H1 (cell line): ENCODE results near the gene PCBD1. TPM values are rescaled to one million over a fixed set of nuclear protein-coding genes. Genes with fewer than 3 reads are reported as not detected.

ENCODE experiments used
- CTCF ChIA-PET: fragments of 300-600 bp; sonication (Branson Sonifier 250); formaldehyde crosslinking; loops from one replicate; lab custom pipeline; 2021; ENCODE audit not compliant: partially characterized antibody; lab: Charles Lee
- POLR2A ChIA-PET: fragments of 300-600 bp; sonication (Branson Sonifier 250); formaldehyde crosslinking; loops from one replicate; lab custom pipeline; 2021; ENCODE audit warnings: inconsistent platforms; ENCODE audit not compliant: partially characterized antibody; lab: Charles Lee
- DNase-seq, 2 experiments: peaks; one replicate each; pipeline versions ENCODE4 v3.0.0 to v3.0.0-alpha.2; 2010 to 2022; ENCODE audit warnings: low spot score in 2 of 2, low read depth in 1 of 2, mixed read lengths in 1 of 2
- FAIRE-seq: peaks from 2 replicates; lab custom pipeline; 2011; peaks lifted over from hg19 to GRCh38; lab: Jason Lieb, UNC
- H2AFZ ChIP-seq: 2 replicates; pipeline ENCODE4 v1.8.1; 2012; ENCODE audit warnings: low read length, inconsistent platforms
- H2AK5ac ChIP-seq: 2 replicates; pipeline ENCODE4 v1.6.1; 2013; ENCODE audit warnings: low read depth, low read length
- H2BK120ac ChIP-seq: replicated peaks from 2 replicates; pipeline ENCODE3; 2013; ENCODE audit warnings: low read depth, low read length, inconsistent platforms
- H2BK12ac ChIP-seq: 2 replicates; pipeline ENCODE4 v1.6.1; 2013; ENCODE audit warnings: low read depth, low read length
- H2BK15ac ChIP-seq: 2 replicates; pipeline ENCODE4 v1.6.1; 2013; ENCODE audit warnings: low read length
- H2BK20ac ChIP-seq: 2 replicates; pipeline ENCODE4 v1.6.1; 2013; ENCODE audit warnings: low read length
- H2BK5ac ChIP-seq: 2 replicates; pipeline ENCODE4 v1.6.1; 2013; ENCODE audit warnings: low read depth, low read length
- H3K14ac ChIP-seq: 2 replicates; pipeline ENCODE4 v1.6.1; 2013; ENCODE audit warnings: inconsistent platforms; ENCODE audit not compliant: insufficient read length
- H3K18ac ChIP-seq: 2 replicates; pipeline ENCODE4 v1.6.1; 2013; ENCODE audit warnings: low read length; ENCODE audit errors: extremely low read depth
- H3K23ac ChIP-seq: 2 replicates; pipeline ENCODE4 v1.6.1; 2013; ENCODE audit warnings: inconsistent platforms; ENCODE audit not compliant: insufficient read length
- H3K23me2 ChIP-seq: 2 replicates; pipeline ENCODE4 v1.6.1; 2013; ENCODE audit warnings: low read depth, low read length
- H3K27ac ChIP-seq: 2 replicates; pipeline ENCODE4 v1.6.1; 2011; ENCODE audit warnings: low read depth, low read length, inconsistent platforms
- H3K27me3 ChIP-seq, 4 experiments: replicated peaks in 1 of 4; 1 replicate in 1 of 4; 2 replicates in 3 of 4; pipeline versions ENCODE4 v1.6.1 to v1.8.1; 2011 to 2013; ENCODE audit warnings: low read length in 3 of 4, mild to moderate bottlenecking in 3 of 4, inconsistent platforms in 2 of 4, mixed read lengths in 2 of 4, moderate library complexity in 1 of 4; ENCODE audit not compliant: control insufficient read depth in 3 of 4, insufficient read depth in 3 of 4; ENCODE audit errors: extremely low read depth in 1 of 4
- H3K36me3 ChIP-seq, 4 experiments: 2 replicates each; pipeline versions ENCODE4 v1.6.1 to v1.8.1; 2011 to 2013; ENCODE audit warnings: mild to moderate bottlenecking in 4 of 4, low read length in 3 of 4, moderate library complexity in 2 of 4, control low read depth in 1 of 4, inconsistent platforms in 1 of 4; ENCODE audit not compliant: insufficient read depth in 4 of 4, control insufficient read depth in 2 of 4
- H3K4ac ChIP-seq: replicated peaks from 2 replicates; pipeline ENCODE3; 2013; ENCODE audit warnings: low read length, low read depth, mixed read lengths, inconsistent platforms; ENCODE audit not compliant: insufficient read length
- H3K4me1 ChIP-seq, 4 experiments: replicated peaks in 1 of 4; 1 replicate in 1 of 4; 2 replicates in 3 of 4; pipeline versions ENCODE4 v1.6.1 to v1.8.1; 2011 to 2013; ENCODE audit warnings: low read length in 3 of 4, inconsistent platforms in 2 of 4, mixed read lengths in 1 of 4; ENCODE audit not compliant: insufficient read depth in 4 of 4, control insufficient read depth in 3 of 4
- H3K4me2 ChIP-seq, 2 experiments: 2 replicates each; pipeline versions ENCODE4 v1.6.1 to v1.8.1; 2011 to 2013; ENCODE audit warnings: low read depth in 2 of 2, low read length in 2 of 2, control low read depth in 1 of 2, inconsistent platforms in 1 of 2, mild to moderate bottlenecking in 1 of 2; ENCODE audit not compliant: insufficient read depth in 1 of 2
- H3K4me3 ChIP-seq, 4 experiments: fragments of 200-600, 300-600 bp in 1 of 4; sonication (generic), shearing (Covaris generic), sonication (Bioruptor Twin) in 1 of 4; 2 replicates each; pipeline versions ENCODE4 v1.5.1 to v1.8.1; 2011 to 2016; ENCODE audit warnings: low read length in 4 of 4, low read depth in 3 of 4, control low read depth in 2 of 4, inconsistent platforms in 2 of 4, mild to moderate bottlenecking in 2 of 4, mixed read lengths in 1 of 4, moderate library complexity in 1 of 4; ENCODE audit not compliant: insufficient read depth in 2 of 4; ENCODE audit errors: extremely low read depth in 1 of 4
- H3K56ac ChIP-seq: replicated peaks from 2 replicates; pipeline ENCODE3; 2013; ENCODE audit warnings: low read depth, mild to moderate bottlenecking, mixed read lengths, low read length, inconsistent platforms; ENCODE audit not compliant: insufficient read length
- H3K79me1 ChIP-seq: 2 replicates; pipeline ENCODE4 v1.6.1; 2013; ENCODE audit warnings: low read depth, low read length, control low read depth
- H3K79me2 ChIP-seq, 2 experiments: 2 replicates each; pipeline versions ENCODE4 v1.6.1 to v1.8.1; 2012 to 2013; ENCODE audit warnings: low read length in 2 of 2, mild to moderate bottlenecking in 2 of 2, inconsistent platforms in 1 of 2; ENCODE audit not compliant: insufficient read depth in 2 of 2, control insufficient read depth in 1 of 2
- H3K9ac ChIP-seq, 4 experiments: replicated peaks in 1 of 4; 1 replicate in 1 of 4; 2 replicates in 3 of 4; pipeline versions ENCODE4 v1.6.1 to v1.8.1; 2011 to 2013; ENCODE audit warnings: low read depth in 3 of 4, low read length in 3 of 4, control low read depth in 2 of 4, mild to moderate bottlenecking in 2 of 4, moderate library complexity in 2 of 4, inconsistent platforms in 1 of 4; ENCODE audit errors: extremely low read depth in 1 of 4
- H3K9me3 ChIP-seq, 2 experiments: 2 replicates each; pipeline versions ENCODE4 v1.6.1 to v1.8.1; 2012 to 2013; ENCODE audit warnings: mild to moderate bottlenecking in 2 of 2, moderate library complexity in 2 of 2, control low read depth in 1 of 2, inconsistent platforms in 1 of 2, low read depth in 1 of 2, low read length in 1 of 2, mixed read lengths in 1 of 2; ENCODE audit not compliant: insufficient read depth in 2 of 2
- H4K20me1 ChIP-seq, 2 experiments: replicated peaks in 1 of 2; 2 replicates each; pipeline versions ENCODE3 to v1.8.1; 2011 to 2013; ENCODE audit warnings: inconsistent platforms in 2 of 2, low read length in 2 of 2, mild to moderate bottlenecking in 1 of 2; ENCODE audit not compliant: insufficient read depth in 2 of 2, control insufficient read depth in 1 of 2
- H4K5ac ChIP-seq: 2 replicates; pipeline ENCODE4 v1.6.1; 2013; ENCODE audit warnings: low read length, low read depth, mixed read lengths, inconsistent platforms; ENCODE audit not compliant: insufficient read length
- H4K8ac ChIP-seq: 2 replicates; pipeline ENCODE4 v1.8.0; 2013; ENCODE audit warnings: mild to moderate bottlenecking, moderate library complexity, low read length, inconsistent platforms; ENCODE audit not compliant: insufficient read depth; ENCODE audit errors: extremely low read depth
- H4K91ac ChIP-seq: replicated peaks from 2 replicates; pipeline ENCODE3; 2013; ENCODE audit warnings: low read length, mixed read lengths, inconsistent platforms; ENCODE audit not compliant: insufficient read length
- CBX5 ChIP-seq: fragments of 300-800, 300-1000 bp; sonication (generic); IDR thresholded peaks from 2 replicates; pipeline ENCODE4 v1.7.1; 2016; ENCODE audit warnings: antibody characterized with exemption, low read length, low read depth
- CBX8 ChIP-seq: fragments of 300-800, 300-1000 bp; sonication (generic); IDR thresholded peaks from 2 replicates; pipeline ENCODE4 v1.7.1; 2016; ENCODE audit warnings: low read depth, low read length, borderline replicate concordance
- CREB1 ChIP-seq: IDR thresholded peaks from 2 replicates; pipeline ENCODE4 v1.6.1; 2012; ENCODE audit warnings: inconsistent platforms
- HDAC2 ChIP-seq, 2 experiments: fragments of 300-600 bp in 1 of 2; sonication (generic) in 1 of 2; IDR thresholded peaks; 2 replicates each; pipeline ENCODE4 v1.6.1; 2011 to 2012; ENCODE audit warnings: low read depth in 2 of 2, low read length in 2 of 2, mild to moderate bottlenecking in 2 of 2, moderate library complexity in 2 of 2, borderline replicate concordance in 1 of 2, inconsistent platforms in 1 of 2
- JUND ChIP-seq: IDR thresholded peaks from 2 replicates; pipeline ENCODE4 v1.6.1; 2011; ENCODE audit warnings: mild to moderate bottlenecking, improper control_type of control experiment, low read length
- PHF8 ChIP-seq: fragments of 200-600 bp; sonication (generic); conservative IDR thresholded peaks from 2 replicates; pipeline ENCODE4 v1.7.1; 2012; ENCODE audit warnings: low read depth, mild to moderate bottlenecking, inconsistent platforms, low read length, moderate library complexity
- POU5F1 ChIP-seq: IDR thresholded peaks from 2 replicates; pipeline ENCODE4 v1.6.1; 2011; ENCODE audit warnings: low read depth, mild to moderate bottlenecking, low read length, moderate library complexity
- RBBP5 ChIP-seq: IDR thresholded peaks from 2 replicates; pipeline ENCODE4 v1.7.1; 2012; ENCODE audit warnings: low read depth, mild to moderate bottlenecking, inconsistent platforms, low read length, moderate library complexity, borderline replicate concordance
- WGBS, 2 experiments: shearing (Covaris generic) in 1 of 2; methylation state at CpG; one replicate each; pipeline versions ENCODE4 v1.1.6 to v1.1.7; 2013 to 2015; ENCODE audit warnings: low lambda C conversion rate in 2 of 2, mixed read lengths in 2 of 2, inconsistent platforms in 1 of 2, low coverage in 1 of 2, missing lambda C conversion rate in 1 of 2; ENCODE audit not compliant: insufficient replicate concordance in 2 of 2, insufficient coverage in 1 of 2, insufficient read length in 1 of 2; ENCODE audit errors: extremely low coverage in 1 of 2, missing lambda C conversion rate in 1 of 2; 5-methylcytosine and 5-hydroxymethylcytosine counted together
- polyA plus RNA-seq, 7 experiments: library from polyadenylated mRNA; depleted of rRNA in 3 of 7; stranded (reverse) in 5 of 7; unstranded in 2 of 7; fragments of >200 nt in 5 of 7; fragments of 200-250 nt in 2 of 7; gene quantifications; 1 replicate in 5 of 7; 2 replicates in 1 of 7; 4 replicates in 1 of 7; pipeline versions ENCODE4 v1.2.1 to v1.2.3, GENCODE V29; 2011 to 2013; ENCODE audit warnings: missing spikeins in 2 of 7, mixed read lengths in 2 of 7
- total RNA-seq: library from RNA; stranded (reverse); fragmentation: NEBNext Ultra II Directional; extraction: Animal tissue kit (Norgen Biotek cat#: 25700); gene quantifications from 2 replicates; pipeline ENCODE4 v1.2.1, GENCODE V29; 2021
- TF ChIP-seq, protein P1 (sequence below): IDR thresholded peaks from 2 replicates; pipeline ENCODE4 v1.6.1; 2011; ENCODE audit warnings: low read length, improper control_type of control experiment
- TF ChIP-seq, protein P2 (sequence below): IDR thresholded peaks from 2 replicates; pipeline ENCODE4 v1.6.1; 2011; ENCODE audit warnings: low read depth, mild to moderate bottlenecking, low read length; ENCODE audit not compliant: insufficient read depth

The PCBD1 gene
- total and polyA plus RNA-seq, 2 of the 8 experiments (the other 6 are each of a cell fraction or from before 2014, with no cell fraction given) = 46.5 to 55.0 TPM

DNA sequence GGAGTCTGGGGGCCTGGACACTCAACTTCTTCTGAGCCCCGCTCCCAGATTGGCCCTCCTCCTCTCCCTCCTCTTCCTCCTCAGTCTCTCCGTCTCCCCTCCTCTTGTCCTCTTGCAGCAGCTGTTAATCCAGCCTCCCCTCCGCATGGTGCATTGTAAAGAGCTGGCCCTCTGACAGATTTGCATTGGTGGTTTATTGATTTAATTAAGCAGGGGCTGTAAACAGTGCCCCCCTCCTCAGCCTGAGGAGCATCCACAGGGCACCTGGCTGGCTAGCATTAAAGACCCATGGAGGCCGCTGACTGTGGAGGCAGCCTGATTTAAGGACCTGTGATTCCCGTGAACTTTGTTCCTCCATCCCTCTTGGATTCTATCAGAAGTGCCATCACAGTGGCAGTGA, 28.9 kb upstream of the PCBD1 start:
- H3K36me3 ChIP-seq = no peaks in the 10 kb centered on the region
- H3K79me2 ChIP-seq = no peaks in the 10 kb centered on the region
- no peak overlapping the region for H3K4me3 ChIP-seq
- no peak overlapping the region for H2BK15ac ChIP-seq
- no peak overlapping the region for H2BK120ac ChIP-seq
- no peak overlapping the region for H2AFZ ChIP-seq
- no peak overlapping the region for H2BK5ac ChIP-seq
- H3K4ac ChIP-seq = no peak overlapping the region
- H4K8ac ChIP-seq = peak overlapping the region; percentile 31; the same call in 1 of the 2 replicates
- H3K27ac ChIP-seq = no peak overlapping the region
- POLR2A ChIA-PET = no interaction called here
- no peak overlapping the region for H3K23ac ChIP-seq
- H4K20me1 ChIP-seq = peaks cover 0 to 2% of the 10 kb centered on the region in 2 experiments
- 93% methylated on average over 4 of the region's 5 CpGs; no CpG with 5 or more reads in 1 of the 2 experiments for WGBS, 2 experiments
- TF ChIP-seq, protein P1, sequence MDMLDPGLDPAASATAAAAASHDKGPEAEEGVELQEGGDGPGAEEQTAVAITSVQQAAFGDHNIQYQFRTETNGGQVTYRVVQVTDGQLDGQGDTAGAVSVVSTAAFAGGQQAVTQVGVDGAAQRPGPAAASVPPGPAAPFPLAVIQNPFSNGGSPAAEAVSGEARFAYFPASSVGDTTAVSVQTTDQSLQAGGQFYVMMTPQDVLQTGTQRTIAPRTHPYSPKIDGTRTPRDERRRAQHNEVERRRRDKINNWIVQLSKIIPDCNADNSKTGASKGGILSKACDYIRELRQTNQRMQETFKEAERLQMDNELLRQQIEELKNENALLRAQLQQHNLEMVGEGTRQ = no peak
- TF ChIP-seq JUND (no peak), HDAC2 (IDR thresholded peaks at IDR 0.05; ENCODE audit: borderline replicate concordance in 1 of 2, low read depth in 2 of 2, low read length in 2 of 2) (no peak), POU5F1 (no peak), PHF8 (no peak), CREB1 (no peak), CBX8 (no peak), RBBP5 (no peak), CBX5 (no peak)
- TF ChIP-seq, protein P2, sequence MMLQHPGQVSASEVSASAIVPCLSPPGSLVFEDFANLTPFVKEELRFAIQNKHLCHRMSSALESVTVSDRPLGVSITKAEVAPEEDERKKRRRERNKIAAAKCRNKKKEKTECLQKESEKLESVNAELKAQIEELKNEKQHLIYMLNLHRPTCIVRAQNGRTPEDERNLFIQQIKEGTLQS = no peak
- TF ChIP-seq, all 59 proteins: peak for 0
- Histone ChIP-seq H3K4me1 (no peaks in the 10 kb centered on the region; a peak in 1 of 7 replicates), H3K56ac (no peak overlapping the region), H3K9ac (no peak overlapping the region), H2BK12ac (no peak overlapping the region), H3K9me3 (no peaks in the 10 kb centered on the region), H3K23me2 (no peaks in the 10 kb centered on the region), H2AK5ac (no peak overlapping the region), H3K79me1 (no peaks in the 10 kb centered on the region), H4K5ac (no peak overlapping the region), H2BK20ac (no peak overlapping the region), H3K27me3 (no peaks in the 10 kb centered on the region), H3K4me2 (no peak overlapping the region), H4K91ac (no peak overlapping the region), H3K14ac (no peak overlapping the region), H3K18ac (no peak overlapping the region)
- FAIRE-seq (no peak), DNase-seq (no peak)
- CTCF ChIA-PET = interaction anchor here (0.6 to 17.0 kb wide), 4 partner anchors 8 to 690 kb away, joined by 3 to 237 read pairs (median 6); no protein-coding TSS in a partner anchor
